Measurements from ENCODE around the gene MYO1B.

MYO1B gene

GRCh38 chr2:191301971-191302370 is 56.8 kb downstream of the MYO1B start:
- DNase-seq, result no peak

GRCh38 chr2:191302459-191303139 is 57.4 kb downstream of the MYO1B start:
- DNase-seq, result no peak

- no peak for DNase-seq
These were observed 58.2 kb downstream of the MYO1B start for GRCh38 chr2:191303140-191304005.

- DNase-seq, result peak; percentile 18
These were observed 60.0 kb downstream of the MYO1B start for GRCh38 chr2:191304939-191305875.

- no peak for DNase-seq
These were observed 62.8 kb downstream of the MYO1B start for GRCh38 chr2:191308026-191308425.

- DNase-seq, result no peak
These were observed 66.0 kb downstream of the MYO1B start for GRCh38 chr2:191311156-191311555.

GRCh38 chr2:191311627-191312026 is 66.4 kb downstream of the MYO1B start:
- DNase-seq, result no peak

GRCh38 chr2:191312163-191312562 is 67.0 kb downstream of the MYO1B start:
- no peak for DNase-seq

- DNase-seq, result no peak
These were observed 67.5 kb downstream of the MYO1B start for GRCh38 chr2:191312662-191313061.

- no peak for DNase-seq
These were observed 69.6 kb downstream of the MYO1B start for GRCh38 chr2:191314697-191315364.

- no peak for DNase-seq
These were observed 70.2 kb downstream of the MYO1B start for GRCh38 chr2:191315365-191315752.

GRCh38 chr2:191316246-191316994 is 71.2 kb downstream of the MYO1B start:
- no peak for DNase-seq

GRCh38 chr2:191318037-191318728 is 73.0 kb downstream of the MYO1B start:
- DNase-seq, result no peak

- DNase-seq, result no peak
These were observed 73.5 kb downstream of the MYO1B start for GRCh38 chr2:191318729-191319078.

GRCh38 chr2:191319186-191319585 is 74.0 kb downstream of the MYO1B start:
- no peak for DNase-seq

GRCh38 chr2:191320881-191321280 is 75.7 kb downstream of the MYO1B start:
- no peak for DNase-seq

GRCh38 chr2:191321861-191322662 is 76.9 kb downstream of the MYO1B start:
- peak; percentile 18 for DNase-seq

GRCh38 chr2:191322828-191323506 is 77.8 kb downstream of the MYO1B start:
- DNase-seq, result no peak

- no peak for DNase-seq
These were observed 80.6 kb downstream of the MYO1B start for GRCh38 chr2:191325651-191326365.
